ENCODE results near the gene EFL1. TPM values are rescaled to one million over a fixed set of nuclear protein-coding genes. Genes with fewer than 3 reads are reported as not detected.

The EFL1 gene
- total and polyA plus RNA-seq, 10 of the 15 experiments (the other 5 are each of a cell fraction or from before 2014, with no cell fraction given): 6.2 to 42.3 (median 24.7) TPM

GRCh38 chr15:82183121-82184031 lies 79.2 kb downstream of the EFL1 start (continued):
- no peak for TF ChIP-seq CEBPZ (IDR thresholded peaks at IDR 0.05; ENCODE audit: low read depth, low read length)
- TF ChIP-seq IKZF1 (conservative IDR thresholded peaks at IDR 0.05): no peak
- TF ChIP-seq E2F8 (IDR thresholded peaks at IDR 0.05; ENCODE audit: low read depth, partially characterized antibody): no peak
- TF ChIP-seq PRDM15 (CRISPR knock-in tag; IDR thresholded peaks at IDR 0.05): no peak
- no peak for TF ChIP-seq HDAC2 (IDR thresholded peaks at IDR 0.05)
- no peak for TF ChIP-seq RELA (IDR thresholded peaks at IDR 0.05; ENCODE audit: borderline replicate concordance, partially characterized antibody)
- TF ChIP-seq NFYB (IDR thresholded peaks at IDR 0.05; ENCODE audit: insufficient read depth, low read depth, low read length): no peak
- TF ChIP-seq MYC (IDR thresholded peaks at IDR 0.05; ENCODE audit: insufficient read depth, insufficient read length, insufficient replicate concordance, low read length, severe bottlenecking): no peak
- TF ChIP-seq LARP7 (IDR thresholded peaks at IDR 0.05): no peak

Data from GM12878 (cell line).